Measurements from ENCODE around the gene KCNJ10.

- TF ChIP-seq CTCF (optimal IDR thresholded peaks at IDR 0.05 in 1 of 3, IDR thresholded peaks at IDR 0.05 in 1 of 3, conservative IDR thresholded peaks at IDR 0.05 in 1 of 3; ENCODE audit: extremely low read depth in 1 of 3, insufficient read depth in 2 of 3, low read length in 3 of 3): no peak
- TF ChIP-seq EZH2 (IDR thresholded peaks at IDR 0.05; ENCODE audit: low read length): no peak
Measured at GRCh38 chr1:160047111-160047991, 22.6 kb downstream of the KCNJ10 start.

Data from keratinocyte (primary cell).